Stomach smooth muscle (tissue), 2 donors: ENCODE data around the gene ERC1.

Experiments
- H3K27ac ChIP-seq: one replicate; pipeline ENCODE4 v1.7.0; 2013; ENCODE audit warnings: mild to moderate bottlenecking, low read length, inconsistent platforms
- H3K27me3 ChIP-seq, 2 donors: one replicate each; pipeline ENCODE4 v1.7.0; 2013; ENCODE audit warnings: low read length in 2 of 2; ENCODE audit not compliant: insufficient read depth in 2 of 2, control insufficient read depth in 1 of 2
- H3K36me3 ChIP-seq, 2 donors: one replicate each; pipeline ENCODE4 v1.7.0; 2013; ENCODE audit warnings: low read length in 2 of 2; ENCODE audit not compliant: control insufficient read depth in 2 of 2, insufficient read depth in 2 of 2
- H3K4me1 ChIP-seq: one replicate; pipeline ENCODE4 v1.7.0; 2013; ENCODE audit warnings: low read length; ENCODE audit not compliant: control insufficient read depth, insufficient read depth
- H3K4me3 ChIP-seq, 2 donors: one replicate each; pipeline ENCODE4 v1.7.0; 2013; ENCODE audit warnings: low read length in 2 of 2
- H3K9ac ChIP-seq, 2 donors: one replicate each; pipeline ENCODE4 v1.7.0; 2013; ENCODE audit warnings: low read length in 2 of 2, mild to moderate bottlenecking in 1 of 2
- H3K9me3 ChIP-seq, 2 donors: one replicate each; pipeline ENCODE4 v1.7.0; 2013; ENCODE audit warnings: low read length in 2 of 2; ENCODE audit not compliant: control insufficient read depth in 2 of 2
- donor health status: healthy.
- donor health status: Pancreatic carcinoma.

The ERC1 gene

DNA sequence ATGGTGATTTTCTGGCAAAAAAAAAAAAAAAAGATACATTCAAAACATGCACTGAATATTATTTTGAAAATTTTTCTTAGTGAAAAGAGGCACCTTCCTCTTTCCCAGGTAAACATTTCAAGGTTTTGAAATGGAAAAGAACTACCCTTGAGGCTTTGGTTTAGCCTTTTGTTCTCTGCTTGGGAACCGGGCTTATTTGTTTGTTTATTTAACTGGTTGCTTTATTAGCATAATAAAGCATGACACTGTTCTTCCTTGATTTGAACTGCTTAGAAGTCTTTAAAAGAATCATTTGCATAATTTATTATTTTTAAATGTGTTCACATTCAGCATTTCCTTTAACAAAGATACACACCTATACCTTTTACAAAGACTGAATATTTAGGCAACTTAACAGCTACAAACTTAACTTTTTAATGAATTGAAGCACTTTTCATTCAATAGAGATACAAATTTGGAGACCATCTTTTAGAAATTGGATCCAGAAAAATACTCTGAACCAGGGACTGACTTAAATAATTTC, 428.9 kb downstream of the ERC1 start:
- no peaks in the 10 kb centered on the region for H3K27me3 ChIP-seq
- H3K9ac ChIP-seq = no peak overlapping the region
- H3K9me3 ChIP-seq = peaks cover 3 to 4% of the 10 kb centered on the region in 2 donors
- H3K27ac ChIP-seq = no peak overlapping the region
- no peaks in the 10 kb centered on the region for H3K36me3 ChIP-seq
- no peaks in the 10 kb centered on the region for H3K4me1 ChIP-seq
- no peak overlapping the region for H3K4me3 ChIP-seq

DNA sequence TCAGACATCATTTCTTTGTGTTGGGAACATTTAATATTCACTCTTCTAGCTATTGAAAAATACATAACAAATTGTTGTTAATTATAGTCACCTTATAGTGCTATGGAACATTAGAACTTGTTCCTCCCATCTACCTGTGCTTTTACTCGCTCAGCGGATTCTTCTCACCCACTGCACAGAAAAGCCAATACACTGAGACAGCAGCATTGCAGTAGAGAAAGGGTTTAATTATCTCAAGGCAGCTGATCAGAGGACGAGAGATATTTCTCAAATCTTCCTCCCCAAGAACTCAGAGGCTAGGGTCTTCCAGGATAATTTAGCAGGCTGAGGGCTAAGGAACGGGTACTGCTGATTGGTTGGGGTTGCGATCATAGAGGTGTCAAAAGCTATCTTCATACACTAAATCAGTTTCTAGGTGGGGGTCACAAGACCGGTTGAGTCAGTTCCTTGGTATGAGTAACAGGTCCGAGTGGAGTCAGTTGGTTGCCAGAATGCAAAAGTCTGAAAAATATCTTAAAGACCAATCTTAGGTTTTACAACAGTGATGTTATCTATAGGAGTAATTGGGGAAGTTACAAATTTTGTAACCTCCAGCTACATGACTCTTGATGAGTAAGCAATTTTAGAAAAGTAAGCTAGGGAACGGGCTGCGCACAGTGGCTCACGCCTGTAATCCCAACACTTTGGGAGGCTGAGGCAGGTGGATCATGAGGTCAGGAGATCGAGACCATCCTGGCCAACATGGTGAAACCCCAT, 430.2 kb downstream of the ERC1 start:
- H3K9me3 ChIP-seq = peaks cover 3 to 4% of the 10 kb centered on the region in 2 donors
- no peak overlapping the region for H3K4me3 ChIP-seq
- no peak overlapping the region for H3K27ac ChIP-seq
- no peaks in the 10 kb centered on the region for H3K27me3 ChIP-seq
- H3K4me1 ChIP-seq = no peaks in the 10 kb centered on the region
- H3K36me3 ChIP-seq = peaks cover 0 to 2% of the 10 kb centered on the region in 2 donors
- H3K9ac ChIP-seq = no peak overlapping the region

DNA sequence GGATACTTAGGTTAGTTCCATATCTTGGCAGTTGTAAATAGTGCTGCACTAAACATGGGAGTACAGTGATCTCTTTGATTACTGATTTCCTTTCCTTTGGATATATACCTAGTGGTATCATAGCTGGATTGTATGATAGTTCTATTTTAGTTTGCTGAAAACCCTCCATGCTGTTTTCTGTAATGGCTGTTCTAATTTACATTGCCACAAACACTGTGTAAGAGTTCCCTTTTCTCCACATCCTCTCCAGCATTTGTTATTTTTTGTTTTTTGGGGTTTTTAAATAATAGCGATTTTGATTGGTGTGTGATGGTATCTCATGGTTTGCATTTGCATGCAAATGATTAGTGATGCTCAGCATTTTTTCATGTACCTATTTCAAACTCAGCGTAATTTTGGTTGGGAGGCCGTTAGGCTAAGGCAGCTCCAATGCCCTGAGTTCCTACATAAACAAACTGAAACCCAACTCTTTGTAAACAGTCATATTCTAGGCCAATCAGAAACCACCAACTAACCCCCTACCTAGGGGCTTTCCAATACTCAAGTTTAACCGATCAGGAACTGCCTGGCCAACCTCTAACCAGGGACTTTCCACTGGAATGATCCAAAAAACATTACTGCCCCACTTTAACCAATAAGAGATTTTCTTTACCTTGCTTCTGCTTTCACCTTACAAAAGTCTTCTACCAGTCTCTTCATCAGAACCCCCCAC, 431.7 kb downstream of the ERC1 start:
- Histone ChIP-seq H3K9ac (no peak overlapping the region), H3K27ac (no peak overlapping the region), H3K9me3 (peaks cover 3 to 4% of the 10 kb centered on the region in 2 donors), H3K27me3 (no peaks in the 10 kb centered on the region), H3K36me3 (peaks cover 0 to 4% of the 10 kb centered on the region in 2 donors), H3K4me1 (no peaks in the 10 kb centered on the region), H3K4me3 (no peak overlapping the region)

DNA sequence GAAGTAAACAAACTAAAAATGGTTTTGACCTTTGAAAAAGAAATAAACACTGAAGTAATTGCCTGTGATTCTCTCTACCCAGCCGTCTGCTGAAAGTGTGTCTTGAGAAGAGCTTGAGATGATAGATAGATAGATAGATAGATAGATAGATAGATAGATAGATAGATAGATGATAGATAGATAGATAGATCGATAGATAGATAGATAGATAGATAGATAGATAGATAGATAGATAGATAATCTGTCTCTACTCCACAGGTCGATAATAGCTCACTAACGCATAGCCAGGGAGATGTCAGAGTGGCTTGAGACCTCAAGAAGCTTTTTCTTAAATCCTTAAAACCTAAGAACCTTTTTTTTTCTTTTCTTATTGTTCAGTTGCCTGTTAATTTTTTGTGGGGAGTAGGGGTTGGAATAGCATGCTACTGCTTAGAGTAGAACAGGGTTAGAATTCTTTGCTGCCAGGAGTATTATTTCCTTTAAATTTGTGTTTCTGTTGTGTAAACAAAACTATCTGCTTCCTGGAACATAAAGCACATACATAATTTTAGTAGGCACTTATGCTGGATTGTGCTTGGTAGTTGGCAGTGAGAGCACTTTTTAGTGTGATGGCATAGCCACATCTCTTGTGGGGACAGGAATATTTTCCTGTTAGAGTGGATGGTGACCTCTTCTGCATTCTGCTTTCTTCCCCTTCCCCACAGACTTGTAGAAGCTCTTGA, 433.8 kb downstream of the ERC1 start:
- H3K9me3 ChIP-seq = peaks cover 3 to 4% of the 10 kb centered on the region in 2 donors
- H3K4me1 ChIP-seq = no peaks in the 10 kb centered on the region
- no peak overlapping the region for H3K4me3 ChIP-seq
- no peak overlapping the region for H3K27ac ChIP-seq
- peaks cover 0 to 4% of the 10 kb centered on the region in 2 donors for H3K36me3 ChIP-seq
- no peaks in the 10 kb centered on the region for H3K27me3 ChIP-seq
- no peak overlapping the region for H3K9ac ChIP-seq

DNA sequence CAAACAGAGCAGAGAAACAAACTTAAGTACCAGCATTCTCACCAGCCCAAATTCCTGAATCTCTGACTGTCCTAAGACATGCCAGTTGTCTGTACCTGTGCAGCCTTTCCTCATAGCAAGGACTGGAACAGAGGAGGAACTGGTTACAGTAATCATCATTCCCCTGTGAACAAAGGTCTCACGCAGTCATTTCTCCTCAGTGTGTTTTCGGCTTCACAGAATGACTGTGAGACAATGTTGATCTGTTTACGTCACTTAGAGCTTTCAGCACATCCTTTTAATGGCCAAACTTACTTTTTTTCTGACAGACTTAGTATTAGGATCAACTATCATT, 434.3 kb downstream of the ERC1 start:
- no peaks in the 10 kb centered on the region for H3K27me3 ChIP-seq
- no peak overlapping the region for H3K4me3 ChIP-seq
- H3K36me3 ChIP-seq = peaks cover 0 to 4% of the 10 kb centered on the region in 2 donors
- no peaks in the 10 kb centered on the region for H3K4me1 ChIP-seq
- H3K27ac ChIP-seq = no peak overlapping the region
- H3K9ac ChIP-seq = no peak overlapping the region
- peaks cover 3 to 4% of the 10 kb centered on the region in 2 donors for H3K9me3 ChIP-seq

DNA sequence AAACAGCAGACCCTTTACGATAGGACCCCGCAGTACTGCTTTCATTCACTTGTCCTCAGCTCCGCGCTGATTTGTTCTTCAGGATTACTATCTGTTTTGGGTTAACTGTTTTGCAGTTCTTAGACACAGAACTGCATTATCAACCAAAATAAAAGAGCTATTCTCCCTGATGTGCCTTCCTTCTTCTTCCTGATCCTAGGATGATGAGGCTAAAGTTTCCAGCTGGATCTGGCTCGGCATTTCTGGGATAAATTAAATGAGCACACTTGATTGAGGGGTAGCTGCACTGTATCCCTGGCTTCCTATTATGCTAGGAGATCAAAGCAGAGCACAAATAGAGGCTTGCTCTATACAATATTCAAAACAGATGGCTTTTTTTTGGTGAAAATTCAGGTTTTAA, 437.6 kb downstream of the ERC1 start:
- Histone ChIP-seq H3K4me3 (no peak overlapping the region), H3K4me1 (no peaks in the 10 kb centered on the region), H3K36me3 (peaks cover 0 to 4% of the 10 kb centered on the region in 2 donors), H3K9me3 (no peaks in the 10 kb centered on the region), H3K27me3 (no peaks in the 10 kb centered on the region), H3K9ac (no peak overlapping the region), H3K27ac (no peak overlapping the region)

DNA sequence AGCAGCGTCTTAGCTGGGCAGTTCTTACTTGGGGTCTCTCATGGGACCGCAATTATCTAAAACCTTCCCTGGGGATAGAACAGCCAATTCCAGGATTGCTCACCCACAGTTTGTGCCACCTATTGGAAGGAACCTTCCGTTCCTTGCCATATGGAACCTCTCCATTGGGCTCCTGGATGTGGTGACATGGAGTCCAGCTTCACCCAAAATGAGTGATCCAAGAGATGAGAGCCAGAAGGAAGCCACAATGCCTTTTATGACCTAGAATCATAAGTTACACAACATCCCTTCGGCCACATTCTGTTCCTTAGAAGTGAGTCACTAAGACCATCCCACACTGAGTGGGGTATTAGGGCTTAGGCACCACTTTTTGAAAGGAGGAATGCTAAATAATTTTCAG, 439.0 kb downstream of the ERC1 start:
- no peak overlapping the region for H3K27ac ChIP-seq
- H3K4me1 ChIP-seq = no peaks in the 10 kb centered on the region
- H3K9ac ChIP-seq = no peak overlapping the region
- H3K9me3 ChIP-seq = no peaks in the 10 kb centered on the region
- H3K36me3 ChIP-seq = peaks cover 0 to 4% of the 10 kb centered on the region in 2 donors
- H3K27me3 ChIP-seq = no peaks in the 10 kb centered on the region
- no peak overlapping the region for H3K4me3 ChIP-seq

DNA sequence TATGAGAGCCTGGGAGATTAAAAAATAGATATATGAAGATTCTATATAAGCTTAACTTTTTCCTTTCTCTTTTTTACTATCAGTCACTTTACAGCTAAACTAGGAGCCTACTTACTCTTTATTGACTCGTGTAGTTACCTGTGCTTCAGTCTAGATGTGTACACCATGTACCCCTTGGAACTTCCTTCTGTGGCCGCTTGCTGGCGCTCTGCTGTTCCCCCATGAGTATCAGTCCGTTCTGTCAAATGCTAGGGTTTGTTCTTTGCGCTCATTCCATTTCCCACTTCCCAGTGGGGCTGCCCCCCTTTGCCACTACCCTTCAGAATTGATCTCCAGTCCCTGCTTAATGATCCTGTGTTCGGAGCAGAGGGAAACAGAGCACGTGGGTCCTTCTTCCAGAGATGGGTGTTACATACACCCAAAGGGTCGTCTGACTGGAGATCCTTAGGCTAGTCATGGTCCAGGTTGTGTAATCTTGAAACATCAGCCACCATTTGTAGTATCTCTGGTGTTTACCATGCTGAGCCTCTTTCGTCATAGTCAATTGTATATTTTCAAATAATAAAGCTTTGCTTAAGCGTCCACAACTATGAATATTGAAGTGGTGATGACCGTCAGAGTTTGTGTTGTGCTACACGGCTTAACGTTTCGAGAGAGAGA, 443.4 kb downstream of the ERC1 start:
- Histone ChIP-seq H3K4me3 (no peak overlapping the region), H3K27ac (no peak overlapping the region)

DNA sequence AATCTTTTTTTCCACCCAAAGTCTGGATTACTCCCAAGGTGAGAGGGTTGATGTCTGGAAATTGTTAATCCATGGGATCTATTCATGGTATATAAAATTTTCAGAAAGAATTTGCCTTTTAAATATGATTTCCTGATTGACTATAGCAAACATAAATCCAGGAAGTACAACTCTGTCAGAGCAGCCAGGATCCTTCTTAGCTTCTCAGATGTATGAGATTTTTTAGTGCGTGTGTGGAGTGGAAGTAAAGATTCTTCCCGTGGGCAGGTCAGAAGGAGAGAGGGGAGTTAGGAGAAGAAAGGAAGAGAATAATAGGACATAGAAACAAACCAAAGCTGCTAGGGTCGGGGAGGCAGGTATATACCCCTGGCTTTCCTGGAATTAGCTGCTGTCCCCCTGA, 444.0 kb downstream of the ERC1 start:
- Histone ChIP-seq H3K9me3 (no peaks in the 10 kb centered on the region), H3K4me1 (peaks cover 6% of the 10 kb centered on the region), H3K27me3 (no peaks in the 10 kb centered on the region), H3K27ac (no peak overlapping the region), H3K4me3 (no peak overlapping the region), H3K9ac (no peak overlapping the region), H3K36me3 (no peaks in the 10 kb centered on the region)

More for the DNA sequence above, 443.4 kb downstream of the ERC1 start:
- H3K9me3 ChIP-seq = no peaks in the 10 kb centered on the region
- H3K27me3 ChIP-seq = no peaks in the 10 kb centered on the region
- peaks cover 6% of the 10 kb centered on the region for H3K4me1 ChIP-seq
- H3K36me3 ChIP-seq = no peaks in the 10 kb centered on the region
- H3K9ac ChIP-seq = no peak overlapping the region

DNA sequence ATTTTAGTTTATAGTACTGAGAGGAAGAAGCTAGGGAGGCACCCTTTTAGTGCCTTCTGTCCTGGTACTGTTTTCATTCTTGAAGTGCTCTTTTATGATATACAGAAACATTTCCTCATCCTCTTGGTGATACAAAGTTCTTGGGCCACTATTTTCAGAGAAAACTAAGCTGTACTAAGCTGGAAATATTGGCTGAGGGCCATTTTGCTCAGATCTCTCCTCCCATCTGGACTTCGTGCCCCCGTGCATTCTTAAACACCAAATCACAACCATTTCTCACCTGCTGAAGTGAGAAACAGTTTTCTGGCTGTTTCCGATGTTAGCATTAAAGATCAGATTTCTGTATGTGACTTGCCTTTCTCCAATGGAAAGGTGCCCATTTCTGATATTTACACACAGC, 444.4 kb downstream of the ERC1 start:
- Histone ChIP-seq H3K27me3 (no peaks in the 10 kb centered on the region), H3K9ac (no peak overlapping the region), H3K27ac (no peak overlapping the region), H3K4me1 (peaks cover 6% of the 10 kb centered on the region), H3K36me3 (no peaks in the 10 kb centered on the region), H3K4me3 (no peak overlapping the region), H3K9me3 (no peaks in the 10 kb centered on the region)
